NCI-H2227 (cell line): ENCODE measurements around the gene STK24.
A peak's percentile ranks its signal among the peaks of the same experiment; 100 is the strongest.
"Not testable (repeated sequence)": the region's sequence is repeated elsewhere in the genome, so short reads cannot be mapped to it uniquely, and the experiment has no call there.

Source experiments
- DNase-seq: peaks from one replicate; lab custom pipeline; 2025; ENCODE audit not compliant: unreplicated experiment; lab: John Stamatoyannopoulos, UW

Gene STK24

DNA sequence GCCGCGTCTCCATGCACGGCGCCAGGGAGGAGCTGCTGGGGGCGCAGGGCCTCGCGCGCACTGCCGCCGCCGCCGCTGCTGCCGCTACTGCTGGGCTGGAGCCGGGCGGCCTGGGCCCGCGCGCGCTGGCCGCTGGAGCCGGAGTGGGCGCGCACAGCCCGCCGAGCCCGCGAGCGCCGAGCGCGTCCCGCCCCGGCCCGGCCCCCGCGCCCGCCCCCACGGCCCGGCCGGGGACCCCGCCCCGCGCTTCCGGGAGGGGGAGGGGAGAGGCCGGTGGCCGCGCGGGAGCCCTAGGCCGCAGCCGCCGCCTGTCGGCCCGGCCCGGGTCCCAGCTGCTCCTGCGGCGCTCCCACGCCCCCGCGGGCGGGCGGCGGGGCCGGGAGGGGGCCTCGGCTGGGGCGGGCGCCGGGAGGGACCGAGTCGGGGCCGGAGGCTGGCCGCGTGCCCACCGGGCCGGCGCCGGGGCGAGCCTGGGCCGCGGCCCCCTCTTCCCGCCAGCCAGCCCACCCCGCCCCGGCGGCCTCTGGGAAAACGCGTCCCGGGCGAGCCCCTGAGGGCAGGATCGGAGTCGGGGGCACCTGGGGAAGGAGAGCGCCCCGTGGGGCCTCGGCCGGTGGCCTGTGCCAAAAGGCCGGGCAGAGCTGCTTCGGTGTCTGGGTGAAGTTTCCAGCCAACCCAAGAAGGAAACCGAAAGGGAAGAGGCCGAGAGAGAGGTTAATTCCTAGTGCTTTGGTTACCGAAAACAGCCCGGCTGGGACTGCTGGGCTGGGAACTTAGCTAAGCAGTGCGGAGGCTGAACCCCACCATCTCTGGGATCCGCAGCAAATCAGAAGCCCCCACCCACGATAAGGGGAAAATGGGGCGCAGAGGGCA lies at the start of gene STK24:
STK24 (minus strand) TSS at position 145 of the 873 bp plus-strand sequence. CDS start 321 bp downstream, outside the sequence.
- peak; percentile 73 for DNase-seq

DNA sequence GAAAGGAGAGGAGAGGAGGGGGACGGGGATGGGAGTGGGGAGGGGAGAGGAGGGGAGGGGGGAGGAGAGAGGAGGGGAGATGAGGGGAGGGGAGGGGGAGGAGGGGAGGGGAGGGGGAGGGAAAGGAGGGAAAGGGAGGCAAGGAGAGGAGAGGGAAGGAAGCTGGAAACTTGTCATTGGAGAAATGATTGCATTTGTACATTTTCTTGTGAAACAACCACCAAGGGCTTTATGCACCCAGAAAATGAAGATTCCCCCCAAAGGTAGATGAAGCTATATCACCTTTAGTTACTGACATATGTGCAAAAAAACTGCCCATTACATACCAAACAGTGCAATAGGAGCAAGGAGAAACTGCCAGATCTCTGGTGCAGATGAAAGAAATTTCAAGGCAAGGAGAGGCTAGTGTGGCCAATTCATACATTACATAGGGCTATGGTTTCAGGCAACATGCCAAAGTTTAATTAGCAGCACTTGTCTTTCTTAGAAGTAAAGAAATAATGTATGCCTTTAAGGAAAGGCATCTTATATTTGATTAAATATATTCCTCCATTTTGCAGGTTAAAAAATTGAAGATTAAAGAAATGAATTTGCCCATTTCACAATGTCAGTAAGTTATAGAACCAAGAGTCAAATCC lies 49.5 kb upstream of the STK24 start:
- DNase-seq = no peak

GRCh38 chr13:98624589-98624988 lies 47.7 kb upstream of the STK24 start:
- DNase-seq = not testable (repeated sequence)

GRCh38 chr13:98622931-98623331 lies 46.0 kb upstream of the STK24 start:
- DNase-seq = no peak

- DNase-seq = no peak
Measured at GRCh38 chr13:98619556-98619955, 42.6 kb upstream of the STK24 start.

DNA sequence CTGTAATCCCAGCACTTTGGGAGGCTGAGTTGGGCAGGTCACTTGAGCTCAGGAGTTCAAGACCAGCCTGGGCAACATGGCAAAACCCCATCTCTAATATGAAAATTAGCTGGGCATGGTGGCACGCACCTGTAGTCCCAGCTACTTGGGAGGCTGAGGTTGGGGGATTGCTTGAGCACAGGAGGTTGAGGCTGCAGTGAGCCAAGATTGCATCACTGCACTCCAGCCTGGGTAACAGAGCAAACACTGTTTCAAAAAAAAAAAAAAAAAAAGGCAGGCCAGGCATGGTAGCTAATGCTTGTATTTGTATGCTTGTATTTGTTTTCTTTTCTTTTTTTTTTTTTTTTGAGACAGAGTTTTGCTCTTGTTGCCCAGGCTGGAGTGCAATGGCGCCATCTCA lies 38.7 kb upstream of the STK24 start:
- DNase-seq = not testable (repeated sequence)

- no peak for DNase-seq
Measured at GRCh38 chr13:98613591-98613990, 36.7 kb upstream of the STK24 start.

- DNase-seq = no peak
Measured at GRCh38 chr13:98609756-98610155, 32.8 kb upstream of the STK24 start.

DNA sequence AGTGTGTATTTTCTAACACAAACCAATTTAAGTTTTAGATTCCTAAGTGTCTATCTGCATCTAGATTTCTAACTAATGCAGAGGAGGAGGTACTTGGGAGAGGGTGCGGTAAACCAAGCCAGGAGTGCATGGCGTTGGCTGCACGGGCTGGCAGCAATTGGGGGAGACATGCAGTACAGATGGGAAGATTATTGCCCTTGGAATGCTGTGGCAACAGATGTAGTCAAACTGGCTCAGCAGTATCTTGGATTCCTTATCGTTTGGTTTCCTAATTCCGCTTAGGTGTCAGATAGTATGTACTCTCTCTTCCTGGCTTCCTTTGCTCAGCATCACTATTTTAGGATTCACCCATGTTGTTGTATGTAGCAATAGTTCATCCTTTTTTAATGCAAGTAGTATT lies 29.4 kb upstream of the STK24 start:
- peak; percentile 6 for DNase-seq

- no peak for DNase-seq
Measured at GRCh38 chr13:98599502-98600328, 22.8 kb upstream of the STK24 start.

DNA sequence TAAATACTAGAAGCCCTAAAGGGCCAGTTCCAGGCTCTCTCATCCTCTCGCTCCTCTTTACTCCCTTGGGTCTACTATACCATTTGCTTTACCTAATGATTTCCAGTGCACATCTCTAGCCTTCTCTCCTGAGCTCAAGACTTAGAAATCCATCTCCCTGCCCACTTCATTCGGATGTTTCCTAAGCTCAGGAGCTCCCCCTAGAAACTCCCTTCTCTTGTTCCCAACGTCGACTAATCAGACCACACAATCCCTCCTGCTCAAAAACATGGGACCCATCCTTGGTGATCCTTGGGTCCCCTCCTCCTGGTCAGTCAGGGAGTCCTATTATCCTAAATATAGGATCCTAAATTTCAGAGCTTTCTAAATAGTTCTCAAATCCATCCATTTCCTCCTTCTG lies 21.1 kb upstream of the STK24 start:
- DNase-seq = no peak

DNA sequence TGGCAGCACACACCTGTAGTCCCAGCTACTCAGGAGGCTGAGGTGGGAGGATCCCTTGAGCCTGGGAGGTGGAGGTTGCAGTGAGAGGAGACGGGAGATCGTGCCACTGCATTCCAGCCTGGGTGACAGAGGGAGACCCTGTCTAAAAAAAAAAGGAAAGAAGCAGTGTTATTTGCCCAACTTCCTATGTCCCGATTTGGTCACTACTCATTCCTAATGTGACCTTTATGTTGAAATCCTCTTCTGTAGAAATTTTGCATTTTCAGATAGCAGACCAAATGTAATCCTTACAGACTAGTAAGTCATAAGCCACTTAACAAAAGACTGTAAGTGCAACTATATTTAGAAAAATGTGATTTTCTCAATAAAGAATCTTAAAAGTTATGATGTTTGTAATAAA lies 18.2 kb upstream of the STK24 start:
- DNase-seq = no peak

DNA sequence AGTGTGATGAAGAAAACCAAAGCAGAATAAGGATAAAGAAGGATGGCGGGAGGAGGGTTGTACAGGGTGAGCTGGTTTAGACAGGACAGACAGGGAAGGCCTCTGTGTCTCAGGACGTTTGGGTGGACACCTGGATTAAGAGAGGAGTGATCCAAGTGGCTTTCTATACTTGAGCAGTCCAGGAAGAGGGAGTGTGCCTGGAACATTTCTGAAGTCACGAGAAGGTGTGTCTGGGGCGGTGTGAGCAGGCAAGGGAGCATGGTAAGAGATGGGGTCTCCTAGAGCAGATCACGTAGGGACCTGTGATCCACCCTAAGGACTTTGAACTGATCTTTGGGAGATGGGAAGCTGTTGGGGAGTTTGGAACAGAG lies 15.4 kb upstream of the STK24 start:
- DNase-seq = no peak

DNA sequence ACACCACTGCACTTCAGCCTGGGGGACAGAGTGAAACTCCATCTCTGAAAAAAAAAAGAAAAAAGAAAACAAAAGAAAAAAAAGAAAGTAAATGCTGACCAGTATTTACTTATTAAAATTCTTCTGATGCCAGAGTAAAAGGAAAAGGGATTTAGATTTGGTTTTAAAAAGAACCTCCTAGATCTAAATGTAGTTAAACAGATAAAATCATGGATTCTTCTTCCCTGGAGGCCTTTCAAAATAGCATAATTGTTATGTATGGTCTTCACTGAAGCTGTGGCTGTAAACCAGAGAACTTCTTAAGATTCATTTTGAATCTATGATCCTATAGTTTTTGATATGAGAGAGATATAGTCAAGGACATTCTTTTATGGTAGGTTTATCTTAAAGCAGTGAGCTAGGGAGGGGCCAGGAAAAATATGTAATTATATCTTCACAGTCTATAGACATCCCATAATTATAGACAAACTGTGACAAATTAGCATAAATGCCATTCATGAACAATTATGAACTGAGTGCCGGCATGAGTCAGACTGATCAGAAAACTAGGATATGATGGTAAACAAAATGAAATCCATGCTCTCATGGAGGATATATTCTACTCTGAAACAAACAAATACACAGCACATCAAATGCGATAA lies 14.9 kb upstream of the STK24 start:
- DNase-seq = no peak

DNA sequence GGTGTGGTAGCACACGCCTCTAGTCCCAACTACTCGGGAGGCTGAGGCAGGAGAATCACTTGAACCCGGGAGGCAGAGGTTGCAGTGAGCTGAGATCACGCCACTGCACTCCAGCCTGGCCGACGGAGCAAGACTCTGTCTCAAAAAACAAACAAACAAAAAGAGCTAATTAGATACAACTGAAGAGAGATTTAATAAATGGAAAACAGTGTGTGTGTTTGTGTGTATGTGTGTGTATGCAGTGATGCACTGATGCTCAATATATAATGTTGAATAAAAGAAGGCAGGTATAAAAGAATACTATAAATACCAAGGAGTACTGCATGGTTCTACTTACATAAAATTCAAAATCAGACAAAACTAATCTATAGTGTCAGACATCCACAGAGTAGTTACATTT lies 13.6 kb upstream of the STK24 start:
- DNase-seq = not testable (repeated sequence)

- not testable (repeated sequence) for DNase-seq
Measured at GRCh38 chr13:98589516-98589915, 12.6 kb upstream of the STK24 start.

GRCh38 chr13:98586400-98587345 lies 9.8 kb upstream of the STK24 start:
- DNase-seq = no peak

- no peak for DNase-seq
Measured at GRCh38 chr13:98585946-98586345, 9.0 kb upstream of the STK24 start.

DNA sequence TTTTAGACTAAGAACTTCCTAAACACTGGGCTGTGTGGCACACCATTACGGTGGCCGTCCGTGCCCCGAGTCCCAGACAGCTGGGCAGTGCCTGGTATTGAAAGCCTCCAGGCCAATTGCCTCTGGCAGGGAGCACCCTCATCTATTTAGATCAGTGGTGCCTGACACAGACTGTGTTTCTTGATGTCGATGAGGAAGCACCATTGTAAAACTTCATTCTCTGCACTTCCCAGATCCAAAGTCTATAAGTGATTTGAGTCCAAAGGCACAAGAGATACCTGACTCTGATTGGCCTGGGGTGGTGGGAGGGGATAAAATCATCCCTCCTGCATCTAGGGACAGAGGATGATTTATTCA lies 8.5 kb upstream of the STK24 start:
- no peak for DNase-seq
